OCI-LY3 (cell line): Measurements from ENCODE around the gene RNU11.
A peak's percentile ranks its signal among the peaks of the same experiment; 100 is the strongest.

Experiments
- H2AFZ ChIP-seq: fragments of 200-600, 300-600 bp; shearing (Covaris generic); 2 replicates; pipeline ENCODE4 v1.6.0; 2014; ENCODE audit warnings: antibody characterized with exemption, low read depth, low read length
- H3K27ac ChIP-seq: fragments of 200-600, 300-600 bp; sonication (generic); 2 replicates; pipeline ENCODE4 v1.5.1; 2014; ENCODE audit warnings: mild to moderate bottlenecking, low read length, moderate library complexity, mixed read lengths
- H3K27me3 ChIP-seq: fragments of 200-600, 300-600 bp; sonication (generic); 2 replicates; pipeline ENCODE4 v1.6.1; 2014; ENCODE audit warnings: low read depth, low read length, mixed read lengths
- H3K36me3 ChIP-seq: fragments of 200-600, 300-600 bp; sonication (generic); replicated peaks from 2 replicates; pipeline ENCODE3; 2014; ENCODE audit warnings: low read depth, low read length, mixed read lengths
- H3K4me1 ChIP-seq: fragments of 300-600, 200-600 bp; sonication (generic); 2 replicates; pipeline ENCODE4 v1.6.1; 2014; ENCODE audit warnings: low read length, mixed read lengths
- H3K4me2 ChIP-seq: fragments of 200-600, 300-600 bp; sonication (generic); 2 replicates; pipeline ENCODE4 v1.6.1; 2014; ENCODE audit warnings: low read length, mixed read lengths
- H3K4me3 ChIP-seq: fragments of 300-600, 200-600 bp; sonication (generic); 2 replicates; pipeline ENCODE4 v1.5.1; 2014; ENCODE audit warnings: antibody characterized with exemption, mild to moderate bottlenecking, low read length, moderate library complexity
- H3K79me2 ChIP-seq: fragments of 300-600, 200-600 bp; shearing (Covaris generic); 2 replicates; pipeline ENCODE4 v1.6.1; 2014; ENCODE audit warnings: mild to moderate bottlenecking, low read length, mixed read lengths
- H3K9ac ChIP-seq: fragments of 300-600, 200-600 bp; shearing (Covaris generic); 2 replicates; pipeline ENCODE4 v1.6.0; 2014; ENCODE audit warnings: mild to moderate bottlenecking, low read length, moderate library complexity
- H3K9me3 ChIP-seq: fragments of 200-600, 300-600 bp; shearing (Covaris generic); 2 replicates; pipeline ENCODE4 v1.6.1; 2014; ENCODE audit warnings: low read length, mixed read lengths; ENCODE audit not compliant: insufficient read depth
- H4K20me1 ChIP-seq: fragments of 200-600, 300-600 bp; sonication (generic); 2 replicates; pipeline ENCODE4 v1.6.1; 2016; ENCODE audit warnings: low read length, mixed read lengths; ENCODE audit not compliant: insufficient read depth
- CTCF ChIP-seq: fragments of 200-600, 300-600 bp; sonication (generic); IDR thresholded peaks from 2 replicates; pipeline ENCODE4 v1.5.1; 2014; ENCODE audit warnings: antibody characterized with exemption, low read length, low read depth
- EZH2phosphoT487 ChIP-seq: fragments of 200-600 bp; shearing (Covaris generic); IDR thresholded peaks from 2 replicates; pipeline ENCODE4 v1.6.1; 2018; ENCODE audit warnings: antibody characterized with exemption, mixed run types, low read depth

Gene RNU11

GRCh38 chr1:28648474-28649198, at the start of gene RNU11:
RNU11 (plus strand) TSS chr1:28648600.
- Histone ChIP-seq H3K4me1 (peaks cover 15% of the 10 kb centered on the region), H3K4me2 (peak within 1 kb of the TSS; percentile 90), H3K79me2 (peaks cover 10% of the 10 kb centered on the region), H2AFZ (peak within 1 kb of the TSS; percentile 85; the same call in 1 of the 2 replicates), H4K20me1 (no peaks in the 10 kb centered on the region), H3K27me3 (no peaks in the 10 kb centered on the region), H3K9ac (peak within 1 kb of the TSS; percentile 84), H3K36me3 (no peaks in the 10 kb centered on the region), H3K27ac (peak within 1 kb of the TSS; percentile 85), H3K4me3 (peak within 1 kb of the TSS; percentile 84), H3K9me3 (no peaks in the 10 kb centered on the region)
- no peak for TF ChIP-seq CTCF
- TF ChIP-seq EZH2phosphoT487: no peak

- Histone ChIP-seq H3K79me2 (no peaks in the 10 kb centered on the region), H4K20me1 (no peaks in the 10 kb centered on the region), H3K4me3 (no peak overlapping the region), H3K27ac (no peak overlapping the region), H2AFZ (no peak overlapping the region), H3K4me1 (peaks cover 26% of the 10 kb centered on the region), H3K9ac (no peak overlapping the region), H3K27me3 (no peaks in the 10 kb centered on the region), H3K36me3 (no peaks in the 10 kb centered on the region), H3K9me3 (no peaks in the 10 kb centered on the region), H3K4me2 (no peak overlapping the region)
- TF ChIP-seq EZH2phosphoT487 (no peak), CTCF (no peak)
These were observed 46.7 kb upstream of the RNU11 start for GRCh38 chr1:28601696-28602095.

- TF ChIP-seq CTCF (peak; percentile 80), EZH2phosphoT487 (no peak)
- no peaks in the 10 kb centered on the region for H3K36me3 ChIP-seq
- H3K4me1 ChIP-seq: peaks cover 26% of the 10 kb centered on the region
- no peak overlapping the region for H3K27ac ChIP-seq
- H3K9me3 ChIP-seq: no peaks in the 10 kb centered on the region
- no peak overlapping the region for H2AFZ ChIP-seq
- H3K9ac ChIP-seq: no peak overlapping the region
- no peaks in the 10 kb centered on the region for H3K79me2 ChIP-seq
- no peak overlapping the region for H3K4me3 ChIP-seq
- no peaks in the 10 kb centered on the region for H3K27me3 ChIP-seq
- no peaks in the 10 kb centered on the region for H4K20me1 ChIP-seq
- H3K4me2 ChIP-seq: no peak overlapping the region
These were observed 45.6 kb upstream of the RNU11 start for GRCh38 chr1:28602536-28603439.

- Histone ChIP-seq H3K27me3 (no peaks in the 10 kb centered on the region), H3K36me3 (no peaks in the 10 kb centered on the region), H3K4me3 (no peak overlapping the region), H3K9ac (no peak overlapping the region), H4K20me1 (no peaks in the 10 kb centered on the region), H2AFZ (no peak overlapping the region), H3K79me2 (no peaks in the 10 kb centered on the region), H3K27ac (no peak overlapping the region), H3K4me1 (peaks cover 17% of the 10 kb centered on the region), H3K9me3 (no peaks in the 10 kb centered on the region), H3K4me2 (no peak overlapping the region)
- TF ChIP-seq CTCF (no peak), EZH2phosphoT487 (no peak)
These were observed 44.0 kb upstream of the RNU11 start for GRCh38 chr1:28604411-28604810.
